Measurements from ENCODE around the gene KHNYN. TPM values are rescaled to one million over a fixed set of nuclear protein-coding genes. Genes with fewer than 3 reads are reported as not detected.

KHNYN gene
- total and polyA plus RNA-seq, 2 of the 8 experiments (the other 6 are each of a cell fraction or from before 2014, with no cell fraction given), result 7.6 to 22.3 TPM

- TF ChIP-seq RNF2 (IDR thresholded peaks at IDR 0.05; ENCODE audit: borderline replicate concordance, low read depth, low read length, missing control alignments, poor library complexity, severe bottlenecking) (no peak), TAF1 (IDR thresholded peaks at IDR 0.05; ENCODE audit: low read depth, low read length) (no peak), SUZ12 (IDR thresholded peaks at IDR 0.05; ENCODE audit: low read length) (no peak), CEBPB (IDR thresholded peaks at IDR 0.05; ENCODE audit: low read depth, low read length) (no peak), GTF2F1 (IDR thresholded peaks at IDR 0.05; ENCODE audit: borderline replicate concordance, low read depth, low read length) (no peak)
Observed at GRCh38 chr14:24440606-24441399, 11.0 kb downstream of the KHNYN start (continued).
